GM13977 (cell line): Measurements from ENCODE around the gene SERP2.

Experiments used
- DNase-seq: peaks from one replicate; pipeline ENCODE4 v3.0.0; 2012; ENCODE audit warnings: low spot score
- in situ Hi-C: fragments of 300-500 bp; cut with MboI; formaldehyde crosslinking; loops from one replicate; pipeline ENCODE4 v1.12.0; 2022; ENCODE audit warnings: low sequenced_read_pairs, low pct_unique_long_range_greater_than_20kb, mixed read lengths, inconsistent platforms; ENCODE audit not compliant: unreplicated experiment
- TF ChIP-seq, protein P1 (sequence below): IDR thresholded peaks from 2 replicates; pipeline ENCODE4 v1.5.1; 2012; ENCODE audit warnings: mild to moderate bottlenecking, control low read depth; ENCODE audit not compliant: insufficient read depth; ENCODE audit errors: extremely low read depth, missing control alignments

SERP2 gene

DNA sequence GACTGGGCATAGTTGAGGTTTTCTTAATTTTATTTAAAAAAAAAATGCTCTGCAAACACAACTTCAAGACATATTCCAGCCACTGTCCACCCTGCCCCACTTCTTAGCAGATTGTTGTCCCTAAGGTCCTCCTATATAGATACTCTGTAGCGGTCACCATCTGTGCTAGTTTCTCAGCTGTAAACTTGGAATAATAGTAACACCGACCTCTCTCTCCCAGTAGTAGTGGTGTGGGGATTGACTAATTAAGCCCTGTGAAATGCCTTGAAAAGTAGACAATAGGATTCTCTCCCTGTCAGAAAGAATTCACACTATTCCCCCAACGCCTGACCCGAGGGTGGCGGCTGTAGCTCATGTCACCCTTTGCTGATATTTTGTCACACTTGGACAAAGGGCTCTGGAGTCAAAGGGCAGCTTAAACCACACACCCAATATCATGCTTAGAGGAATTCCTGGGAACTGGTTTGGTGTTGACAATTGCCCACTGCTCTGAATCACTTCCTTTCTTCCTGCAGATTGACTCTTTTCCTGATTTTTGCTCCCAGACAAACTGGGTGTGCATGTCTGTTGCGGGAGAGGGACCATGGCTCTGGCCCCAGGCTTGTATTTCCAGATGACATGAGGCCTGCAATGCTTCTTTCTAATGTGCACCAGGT, 9.2 kb upstream of the SERP2 start:
- in situ Hi-C loops, result no loop called here
- DNase-seq, result no peak
- TF ChIP-seq, protein P1, sequence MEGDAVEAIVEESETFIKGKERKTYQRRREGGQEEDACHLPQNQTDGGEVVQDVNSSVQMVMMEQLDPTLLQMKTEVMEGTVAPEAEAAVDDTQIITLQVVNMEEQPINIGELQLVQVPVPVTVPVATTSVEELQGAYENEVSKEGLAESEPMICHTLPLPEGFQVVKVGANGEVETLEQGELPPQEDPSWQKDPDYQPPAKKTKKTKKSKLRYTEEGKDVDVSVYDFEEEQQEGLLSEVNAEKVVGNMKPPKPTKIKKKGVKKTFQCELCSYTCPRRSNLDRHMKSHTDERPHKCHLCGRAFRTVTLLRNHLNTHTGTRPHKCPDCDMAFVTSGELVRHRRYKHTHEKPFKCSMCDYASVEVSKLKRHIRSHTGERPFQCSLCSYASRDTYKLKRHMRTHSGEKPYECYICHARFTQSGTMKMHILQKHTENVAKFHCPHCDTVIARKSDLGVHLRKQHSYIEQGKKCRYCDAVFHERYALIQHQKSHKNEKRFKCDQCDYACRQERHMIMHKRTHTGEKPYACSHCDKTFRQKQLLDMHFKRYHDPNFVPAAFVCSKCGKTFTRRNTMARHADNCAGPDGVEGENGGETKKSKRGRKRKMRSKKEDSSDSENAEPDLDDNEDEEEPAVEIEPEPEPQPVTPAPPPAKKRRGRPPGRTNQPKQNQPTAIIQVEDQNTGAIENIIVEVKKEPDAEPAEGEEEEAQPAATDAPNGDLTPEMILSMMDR, result no peak

DNA sequence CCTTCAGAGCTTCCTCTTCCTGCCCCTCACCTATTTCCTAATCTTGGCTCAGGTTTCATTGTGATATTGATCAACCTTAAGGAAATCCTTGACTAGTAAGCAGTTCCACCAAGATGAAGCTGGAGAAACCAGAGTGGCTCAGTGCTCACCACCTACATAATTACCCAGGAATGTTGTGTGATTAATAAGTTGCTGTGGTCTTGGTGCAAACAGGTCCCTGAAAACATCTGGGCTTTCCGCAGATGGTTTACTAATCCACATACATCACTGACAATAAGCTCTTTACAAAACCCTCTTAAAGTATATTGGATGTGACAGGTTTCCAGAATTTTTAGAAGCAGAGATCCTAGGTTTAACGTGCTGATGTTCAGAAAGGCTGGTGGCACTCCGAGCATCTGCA, 8.6 kb upstream of the SERP2 start:
- TF ChIP-seq, protein P1, result no peak
- in situ Hi-C loops, result no loop called here
- no peak for DNase-seq

DNA sequence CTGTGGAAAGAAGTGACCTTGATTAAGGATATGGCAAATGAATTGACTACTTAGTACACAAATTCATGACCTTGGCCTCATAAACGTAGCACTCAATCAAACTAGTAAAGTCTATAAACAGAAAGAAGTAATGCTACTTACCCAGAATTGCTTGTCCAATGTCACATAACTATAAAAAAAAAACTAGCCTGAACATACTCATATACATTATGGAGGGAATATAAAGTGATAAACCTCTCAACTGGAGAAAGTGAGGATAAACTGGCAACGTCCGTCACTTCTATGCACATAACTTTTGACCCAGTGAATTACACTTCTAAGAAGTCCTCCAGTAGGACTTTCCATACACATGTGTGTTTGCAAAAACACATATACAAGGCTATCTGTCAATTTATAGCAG, 7.7 kb upstream of the SERP2 start:
- in situ Hi-C loops, result no loop called here
- DNase-seq, result no peak
- TF ChIP-seq, protein P1, result no peak

DNA sequence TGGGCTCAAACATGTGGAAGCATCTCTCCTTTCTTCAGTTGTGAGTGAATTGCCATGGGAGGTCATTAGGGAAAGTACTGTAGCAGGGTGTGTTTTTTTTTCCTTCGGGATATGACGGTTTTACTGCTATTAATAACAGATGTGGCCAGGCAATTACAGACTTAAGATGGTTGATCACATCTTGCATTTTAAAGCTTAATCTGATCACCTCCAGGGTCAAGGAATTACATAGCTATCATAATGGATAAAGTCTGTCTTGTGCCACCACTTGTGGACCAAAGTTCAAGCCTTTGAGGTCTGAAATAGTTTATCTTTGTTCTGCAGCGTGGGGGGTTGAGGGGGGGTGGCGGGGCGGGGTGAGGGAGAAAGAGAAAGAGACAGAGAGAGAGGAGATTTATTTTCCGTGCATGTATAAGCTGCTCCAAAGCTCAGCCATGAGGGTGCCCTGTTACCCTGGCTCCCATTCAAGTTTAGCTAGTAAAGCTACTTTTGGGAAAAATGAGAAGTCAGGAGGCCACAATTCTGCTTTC, 5.5 kb upstream of the SERP2 start:
- in situ Hi-C loops, result no loop called here
- no peak for DNase-seq
- TF ChIP-seq, protein P1, result no peak

DNA sequence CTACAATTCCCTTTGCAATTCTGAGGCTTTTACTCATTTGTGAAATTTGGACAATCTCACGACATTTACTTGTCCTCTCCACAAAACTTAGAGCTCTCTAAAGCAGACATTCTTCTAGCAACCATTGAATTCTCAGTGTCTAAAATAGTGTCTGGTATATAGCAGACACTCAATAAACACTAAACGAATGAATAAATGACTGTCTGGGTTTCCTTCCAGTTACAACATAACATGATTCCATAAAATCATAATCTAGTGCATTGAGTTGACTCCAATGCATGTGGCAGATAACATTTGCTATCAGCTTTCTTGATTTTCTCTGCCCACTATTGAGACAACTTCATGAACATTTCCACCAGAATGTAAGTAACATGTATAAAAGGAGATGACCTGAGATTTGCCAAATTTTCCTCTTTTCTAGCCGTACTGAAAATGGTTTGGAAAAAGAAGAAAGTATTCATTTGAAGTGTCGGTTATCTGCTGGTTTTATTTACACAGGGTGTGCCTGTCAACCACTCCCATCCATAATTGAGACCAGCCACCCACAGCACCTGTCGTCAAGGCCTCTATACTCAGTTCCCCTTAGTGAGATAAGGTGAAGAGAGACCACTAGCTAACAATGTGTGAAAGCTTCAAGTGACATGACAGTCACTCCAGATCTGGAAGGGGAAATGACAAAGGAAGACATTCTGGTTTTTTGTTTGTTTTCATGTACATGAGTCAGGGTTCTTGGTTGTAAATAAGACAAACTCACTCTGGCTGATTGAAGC, 4.8 kb upstream of the SERP2 start:
- TF ChIP-seq, protein P1, result no peak
- in situ Hi-C loops, result no loop called here
- no peak for DNase-seq

DNA sequence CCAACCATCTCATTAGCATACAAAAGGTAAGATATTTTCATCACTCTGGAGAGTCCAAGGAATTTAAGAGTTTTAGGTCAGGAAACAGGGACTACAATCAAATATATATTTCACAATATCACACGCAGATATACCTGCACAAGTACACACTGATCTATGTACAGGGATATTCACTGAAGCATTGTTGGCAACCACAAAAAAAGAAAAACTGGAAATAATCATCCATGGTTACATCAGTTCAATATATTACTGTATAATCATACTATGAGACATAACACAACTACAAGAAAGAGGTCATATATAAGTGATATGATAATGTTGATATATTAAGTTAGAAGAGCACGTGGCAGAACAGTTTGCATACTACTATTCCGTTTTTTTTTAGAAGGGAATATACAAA, 2.2 kb upstream of the SERP2 start:
- in situ Hi-C loops, result no loop called here
- no peak for DNase-seq
- TF ChIP-seq, protein P1, result no peak
